ENCODE results near the gene ZNRF4.
"Not testable (repeated sequence)": the region's sequence is repeated elsewhere in the genome, so short reads cannot be mapped to it uniquely, and the experiment has no call there.

ZNRF4 gene

DNA sequence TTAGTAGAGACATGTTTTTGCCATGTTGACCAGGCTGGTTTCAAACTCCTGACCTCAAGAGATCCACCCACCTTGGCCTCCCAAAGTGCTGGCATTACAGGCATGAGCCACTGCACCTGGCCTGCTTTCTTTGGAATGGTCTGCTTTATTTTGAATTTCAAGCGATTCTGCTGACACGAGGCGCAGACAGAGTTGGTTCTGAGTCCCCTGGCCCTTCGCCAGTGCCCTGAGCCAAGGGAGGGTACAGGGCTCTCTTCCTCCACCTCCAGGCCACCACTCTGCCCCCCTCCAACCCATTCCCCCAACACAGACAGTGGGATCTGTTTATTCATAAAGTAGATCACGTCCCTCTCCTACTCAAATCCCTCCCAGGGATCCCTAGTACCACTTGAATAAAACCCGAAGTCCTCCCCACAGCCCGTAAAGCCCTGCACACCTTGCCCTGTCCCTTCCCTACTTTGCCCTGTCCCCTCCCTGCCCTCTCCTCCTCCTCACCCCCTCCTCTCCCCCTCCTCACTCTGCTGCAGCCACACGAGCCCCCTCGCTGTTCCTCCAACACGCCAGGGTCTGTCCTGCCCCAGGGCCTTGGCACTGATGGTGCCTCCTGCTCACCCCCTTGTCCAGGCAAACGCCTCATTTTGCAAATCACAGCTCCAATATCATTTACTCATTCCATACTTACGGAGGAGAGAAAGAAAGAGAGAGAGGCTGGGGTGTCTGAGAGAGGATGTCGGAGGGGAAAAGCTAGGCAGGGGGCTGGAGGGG lies 22.4 kb downstream of the ZNRF4 start:
- no peak for DNase-seq

DNA sequence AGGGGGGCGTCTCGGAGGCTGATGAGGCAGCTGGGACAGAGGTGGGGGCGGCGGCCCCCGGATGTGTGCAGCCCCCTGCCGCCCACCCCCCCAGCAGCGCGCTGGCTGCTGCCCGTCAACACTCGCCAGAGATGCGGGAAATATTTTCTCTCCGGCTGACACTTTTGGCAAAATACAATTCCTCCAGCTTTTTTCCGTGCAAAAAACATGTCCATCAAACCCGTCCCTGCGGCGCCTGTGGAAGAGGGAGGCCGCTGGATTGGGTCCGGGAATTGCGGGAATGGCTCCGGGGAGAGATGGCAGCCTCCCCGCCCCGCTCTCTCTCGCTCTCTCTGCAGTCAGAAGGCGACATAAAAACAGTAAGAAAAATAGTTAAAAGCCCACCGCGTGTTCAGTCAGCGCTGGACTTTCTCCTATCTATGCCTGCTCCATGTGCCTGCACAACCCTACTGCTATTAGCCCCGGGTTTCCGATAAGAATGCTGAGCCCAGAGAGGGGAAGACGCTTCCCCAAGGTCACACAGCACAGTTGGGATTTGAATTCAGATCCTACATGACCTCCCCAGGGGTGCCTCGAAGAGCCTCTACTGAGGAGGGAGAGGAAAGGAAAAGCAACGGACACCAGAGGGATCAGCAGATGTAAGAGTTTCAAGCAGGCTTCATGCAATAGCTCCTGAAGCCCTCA lies 23.2 kb downstream of the ZNRF4 start:
- DNase-seq, result no peak

DNA sequence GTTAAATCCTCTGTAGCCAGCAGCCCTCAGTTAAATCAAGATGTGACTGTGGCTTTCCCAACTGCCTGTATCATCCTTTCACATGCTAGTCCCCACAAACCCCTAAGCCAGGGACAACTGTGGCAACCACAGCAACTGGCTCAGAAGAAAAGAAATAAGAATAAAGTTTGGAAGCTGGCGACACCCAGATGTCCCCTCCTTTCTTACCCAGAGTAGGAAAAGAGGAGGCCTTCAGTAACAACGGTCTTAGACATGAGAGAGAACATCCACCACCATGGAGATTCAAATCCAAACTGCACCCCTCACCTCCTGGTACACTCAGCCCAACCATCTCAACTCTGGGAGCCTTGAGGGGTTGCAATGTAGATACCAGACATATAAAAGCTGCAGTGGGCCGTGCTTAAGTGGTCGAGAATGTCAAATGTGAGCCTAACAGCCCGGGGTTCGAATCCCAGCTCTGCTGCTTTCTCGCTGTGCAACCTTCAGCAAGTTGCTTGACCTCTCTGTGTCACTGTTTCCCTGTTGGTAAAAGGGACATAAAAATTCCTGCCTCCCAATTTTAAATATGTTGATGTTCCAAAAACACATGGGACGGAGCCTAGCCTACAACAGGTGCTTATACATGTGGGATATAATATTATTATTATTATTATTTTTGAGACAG lies 23.8 kb downstream of the ZNRF4 start:
- no peak for DNase-seq

DNA sequence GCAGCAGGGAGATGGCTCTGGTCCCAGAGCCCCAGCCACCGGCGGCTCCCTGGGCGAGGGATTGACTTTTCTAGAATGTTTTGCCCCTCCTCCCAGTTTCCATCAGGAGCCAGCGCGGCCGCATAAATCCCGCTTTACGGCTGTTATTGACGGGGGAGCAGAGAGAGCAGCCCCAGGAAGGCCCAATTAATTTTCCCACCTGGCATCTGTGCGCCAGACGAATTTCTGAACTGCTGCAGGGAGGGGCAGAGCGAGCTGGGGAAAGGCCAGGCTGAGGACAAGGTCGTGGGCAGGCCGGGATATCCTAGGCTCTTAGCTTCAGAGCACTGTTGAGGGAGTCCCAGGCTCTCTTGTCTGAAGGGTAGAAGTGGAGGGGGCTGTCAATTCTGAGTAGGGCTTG lies 24.7 kb downstream of the ZNRF4 start:
- DNase-seq, result no peak

DNA sequence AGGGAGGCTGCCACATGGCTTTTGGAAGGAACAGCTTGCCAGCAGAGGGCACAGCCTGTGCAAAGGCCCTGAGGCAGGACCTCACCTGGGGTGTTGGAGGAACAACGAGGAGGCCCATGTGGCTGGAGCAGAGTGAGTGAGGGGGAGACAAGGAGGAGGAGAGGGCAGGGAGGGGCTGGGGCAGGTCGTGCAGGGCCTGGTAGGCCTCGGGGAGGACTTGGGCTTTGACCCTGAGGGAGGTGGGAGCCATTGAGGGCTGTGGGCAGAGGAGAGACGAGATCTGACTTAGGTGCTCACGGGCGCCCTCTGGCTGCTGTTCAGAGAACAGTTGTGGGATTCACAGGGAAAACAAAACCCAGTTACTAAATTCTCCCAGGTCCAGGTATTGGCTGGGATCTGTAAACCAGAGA lies 25.2 kb downstream of the ZNRF4 start:
- DNase-seq, result peak; percentile 35

DNA sequence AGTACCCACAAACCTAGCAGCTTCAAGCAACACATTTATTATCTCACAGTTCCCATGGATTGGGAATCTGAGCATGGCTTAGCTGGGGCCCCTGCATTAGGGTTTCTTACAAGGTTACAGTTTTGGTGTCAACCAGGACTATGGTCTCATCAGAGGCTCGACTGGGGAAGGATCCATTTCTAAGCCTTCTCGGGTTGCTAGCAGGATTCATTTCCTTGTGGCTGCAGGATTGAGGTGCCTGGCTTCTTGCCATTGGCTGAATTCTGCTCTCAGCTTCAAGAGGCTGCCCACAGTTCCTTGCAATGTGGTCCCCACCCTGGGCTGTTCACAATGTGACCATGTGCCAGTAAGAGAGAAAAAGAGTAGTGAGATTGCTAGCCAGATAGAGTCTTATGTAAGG lies 26.7 kb downstream of the ZNRF4 start:
- DNase-seq, result no peak

DNA sequence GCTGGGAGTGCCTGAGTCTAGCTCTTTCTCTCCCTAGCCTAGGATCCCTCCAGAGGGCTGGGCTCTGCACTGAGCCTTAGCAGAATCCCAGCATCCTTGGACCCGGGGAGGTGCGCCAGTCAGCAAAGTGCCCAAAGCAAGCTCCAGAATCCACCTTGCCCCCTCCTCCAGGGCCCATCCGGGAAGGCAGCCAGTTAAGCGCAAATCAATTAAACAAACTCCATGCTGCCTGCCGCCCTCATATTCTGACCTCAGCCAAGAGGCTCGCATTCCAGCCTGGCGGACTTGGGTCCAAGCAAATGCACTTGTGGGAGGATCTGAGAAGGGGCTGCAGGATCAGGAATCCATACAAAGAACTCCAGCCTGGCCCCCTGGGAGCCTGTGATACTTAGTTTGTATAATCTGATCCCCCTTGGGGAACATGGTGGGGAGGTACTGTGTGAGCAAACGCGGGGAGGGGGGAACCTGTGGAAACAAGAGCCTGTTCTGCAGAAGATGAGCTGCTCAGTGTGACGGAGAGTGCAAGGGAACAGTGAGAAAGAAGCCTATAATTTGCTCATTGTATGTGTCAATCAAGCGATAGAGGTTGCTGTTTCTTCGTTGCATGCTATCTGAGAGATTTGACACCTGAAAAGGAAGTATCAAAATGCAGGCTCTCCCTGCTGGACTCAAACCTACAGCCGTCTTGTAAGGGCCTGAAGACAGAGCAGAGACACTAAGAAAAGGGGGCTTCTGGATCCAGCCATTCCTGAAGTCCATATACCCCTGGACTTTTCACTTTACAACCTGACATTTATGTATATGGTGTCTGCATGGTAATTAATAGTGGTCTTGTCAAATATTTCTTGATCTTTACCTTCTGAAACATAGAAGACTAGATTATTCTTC lies 29.4 kb downstream of the ZNRF4 start:
- no peak for DNase-seq

DNA sequence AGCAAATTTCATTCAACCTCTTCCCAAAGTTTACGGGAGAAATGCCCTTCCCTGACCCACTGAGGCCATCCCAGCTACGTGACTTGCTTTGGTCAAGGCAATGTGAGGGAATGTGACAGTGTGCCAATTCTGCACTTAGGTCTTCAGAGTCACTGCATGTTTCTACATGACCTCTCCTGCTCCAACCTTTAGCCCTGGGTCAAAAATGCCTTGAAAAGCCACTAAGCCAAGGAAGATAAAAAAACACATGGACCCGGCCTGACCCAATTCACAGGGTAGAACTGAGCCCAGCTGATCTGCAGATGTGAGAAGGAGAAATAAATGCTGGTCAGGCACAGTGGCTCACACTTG lies 30.0 kb downstream of the ZNRF4 start:
- no peak for DNase-seq

DNA sequence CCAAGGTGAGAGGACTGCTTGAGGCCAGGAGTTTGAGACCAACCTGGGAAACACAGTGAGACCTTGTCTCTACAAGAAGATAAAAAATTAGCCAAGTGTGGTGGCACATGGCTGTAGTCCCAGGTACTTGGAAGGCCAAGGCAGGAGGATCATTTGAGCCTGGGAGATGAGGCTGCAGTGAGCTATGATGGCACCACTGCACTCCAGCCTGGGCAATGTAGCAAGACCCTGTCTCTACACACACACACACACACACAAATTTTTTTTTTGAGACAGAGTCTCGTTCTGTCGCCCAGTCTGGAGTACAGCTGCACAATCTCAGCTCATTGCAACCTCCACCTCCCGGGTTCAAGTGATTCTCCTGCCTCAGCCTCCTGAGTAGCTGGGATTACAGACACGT lies 30.4 kb downstream of the ZNRF4 start:
- DNase-seq, result not testable (repeated sequence)

DNA sequence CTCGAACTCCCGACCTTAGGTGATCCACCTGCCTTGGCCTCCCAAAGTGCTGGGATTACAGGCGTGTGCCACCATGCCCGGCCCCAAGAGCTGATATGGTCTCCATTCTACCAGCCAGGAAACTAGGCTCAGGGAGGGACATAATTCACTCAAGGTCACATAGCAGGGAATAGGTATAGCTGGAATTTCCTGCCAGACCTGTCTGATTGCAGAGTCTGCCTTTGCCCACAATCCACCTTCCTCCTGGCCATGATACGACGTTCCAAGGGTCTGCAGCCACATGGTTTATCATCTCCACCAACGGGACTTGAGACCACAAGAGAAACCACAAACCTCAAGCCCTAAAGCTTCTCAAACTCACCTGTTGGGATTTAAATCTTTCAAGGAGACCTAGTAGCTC lies 32.0 kb downstream of the ZNRF4 start:
- DNase-seq, result no peak

DNA sequence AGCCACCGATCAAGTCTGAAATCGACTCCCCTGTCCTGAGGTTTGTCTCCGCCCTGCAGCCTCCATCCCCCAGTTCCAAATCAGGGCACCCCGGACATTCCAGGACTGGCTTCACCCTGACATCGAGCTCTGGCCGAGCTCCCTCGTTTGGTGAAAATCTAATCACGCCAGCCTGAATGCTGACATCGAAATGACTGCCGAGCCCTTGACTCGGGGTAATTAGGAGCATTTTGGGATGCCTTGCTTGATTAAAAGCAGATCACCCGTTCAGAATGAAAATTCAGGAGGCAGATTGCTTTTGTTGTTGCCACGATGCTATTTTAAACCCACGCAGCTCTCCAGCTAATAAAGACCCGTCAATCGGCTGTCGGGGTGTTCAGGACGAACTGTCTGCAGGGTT lies 34.3 kb downstream of the ZNRF4 start:
- DNase-seq, result no peak

DNA sequence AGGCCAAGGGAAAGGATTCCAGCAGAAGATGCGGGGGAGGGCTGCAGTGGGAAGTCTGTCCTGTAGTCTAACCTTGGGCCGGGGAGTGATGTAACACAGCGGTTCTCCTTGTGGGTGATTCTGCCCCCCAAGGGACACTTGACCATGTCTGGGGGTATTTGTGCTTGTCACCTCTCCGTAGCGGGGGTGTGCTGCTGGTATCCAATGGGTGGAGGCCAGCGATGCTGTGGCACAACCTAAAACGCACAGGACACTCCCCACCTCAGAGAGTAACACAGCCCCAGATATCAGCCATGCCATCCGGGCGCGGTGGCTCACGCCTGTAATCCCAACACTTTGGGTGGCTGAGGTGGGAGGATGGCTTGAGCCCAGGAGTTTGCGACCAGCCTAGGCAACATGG lies 36.3 kb downstream of the ZNRF4 start:
- DNase-seq, result no peak

DNA sequence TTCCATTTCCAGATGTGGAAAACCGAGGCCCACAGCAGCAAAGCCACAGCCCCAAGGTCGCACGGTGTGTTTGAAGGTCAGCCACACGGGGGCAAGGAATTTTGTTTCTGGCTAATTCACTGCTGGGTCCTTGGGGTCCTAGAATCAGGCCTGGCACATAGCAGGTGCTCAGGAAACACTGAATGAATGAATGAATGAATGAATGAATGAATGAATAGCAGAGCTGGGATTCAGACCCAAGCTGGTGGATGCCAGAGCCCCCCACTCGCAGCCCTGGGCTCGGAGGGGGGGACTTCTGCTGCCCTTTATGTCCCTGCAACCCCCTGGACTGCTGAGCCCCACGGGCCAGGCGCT lies 37.0 kb downstream of the ZNRF4 start:
- DNase-seq, result no peak

DNA sequence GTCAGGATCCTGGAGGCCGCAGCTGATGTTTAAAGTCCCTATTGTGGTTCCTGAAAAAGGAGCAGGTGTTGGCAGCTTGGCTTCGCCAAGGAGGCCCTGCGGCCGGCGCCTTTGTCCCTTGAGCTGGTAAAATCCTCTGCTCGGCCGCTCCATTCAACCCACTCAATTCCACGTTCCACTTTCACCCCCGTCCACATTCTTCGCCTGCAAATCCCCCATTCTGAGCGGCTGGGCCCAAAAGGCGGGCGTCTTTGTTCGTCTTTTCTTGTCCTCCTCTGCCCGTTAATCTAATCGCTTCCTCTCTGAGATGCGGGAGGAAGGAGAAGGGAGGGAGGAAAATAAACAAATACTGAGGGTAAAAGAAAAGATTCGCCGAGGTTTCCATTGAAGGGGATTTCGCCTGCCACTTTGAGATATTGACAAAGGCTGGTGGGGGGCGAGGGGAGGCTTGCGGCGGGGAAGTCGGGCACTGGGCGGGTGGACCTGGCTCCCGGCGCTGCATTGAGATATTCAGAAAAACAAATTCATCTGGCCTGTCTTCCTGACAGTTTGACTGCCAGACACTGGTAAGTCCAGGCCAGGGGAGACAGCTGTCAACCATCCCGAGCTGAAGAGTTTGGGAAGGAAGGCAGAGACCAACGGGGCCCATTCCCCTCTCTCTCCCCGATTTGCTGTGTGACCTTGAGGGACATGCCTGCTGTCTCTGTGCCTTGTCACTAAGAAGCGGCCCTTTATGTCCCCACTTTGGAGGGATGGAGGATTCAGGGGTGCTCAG lies 37.6 kb downstream of the ZNRF4 start:
- DNase-seq, result no peak

DNA sequence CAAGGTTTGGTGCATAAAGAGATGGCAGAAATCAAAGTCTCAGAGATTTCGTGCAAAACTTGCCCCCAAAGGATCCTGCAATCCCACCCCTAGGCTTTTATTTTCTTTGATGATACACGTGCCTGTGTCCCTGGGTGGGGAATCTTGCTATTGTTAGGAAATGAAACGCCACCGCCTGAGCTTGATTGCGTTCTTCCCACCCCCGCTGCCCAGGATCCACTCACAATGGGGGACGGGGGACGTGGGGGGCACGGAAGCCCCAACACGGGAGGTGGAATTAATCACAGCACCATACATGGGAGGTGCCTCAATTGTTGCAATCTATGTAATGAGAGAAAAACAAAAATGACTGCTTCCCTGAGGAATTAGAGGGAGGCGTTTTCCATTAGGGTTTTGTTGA lies 39.6 kb downstream of the ZNRF4 start:
- no peak for DNase-seq

DNA sequence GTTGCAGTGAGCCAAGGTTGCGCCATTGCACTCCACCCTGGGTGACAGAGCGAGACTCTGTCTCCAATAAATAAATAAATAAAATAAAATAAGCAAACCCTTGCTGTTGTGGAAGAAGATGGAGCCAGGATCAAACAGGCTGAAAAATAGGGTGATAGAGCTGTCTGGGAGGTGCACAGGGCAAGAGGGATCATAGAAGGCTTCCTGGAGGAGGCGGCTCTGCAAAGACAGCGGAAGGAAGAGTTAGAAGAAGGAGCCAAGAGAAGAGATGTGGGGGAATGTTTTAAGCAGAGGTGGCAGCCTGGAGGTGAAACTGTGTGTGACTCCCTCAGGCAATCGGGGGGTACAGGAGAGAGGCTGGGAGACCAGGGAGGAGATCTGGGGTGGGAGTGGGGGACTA lies 40.6 kb downstream of the ZNRF4 start:
- DNase-seq, result no peak

DNA sequence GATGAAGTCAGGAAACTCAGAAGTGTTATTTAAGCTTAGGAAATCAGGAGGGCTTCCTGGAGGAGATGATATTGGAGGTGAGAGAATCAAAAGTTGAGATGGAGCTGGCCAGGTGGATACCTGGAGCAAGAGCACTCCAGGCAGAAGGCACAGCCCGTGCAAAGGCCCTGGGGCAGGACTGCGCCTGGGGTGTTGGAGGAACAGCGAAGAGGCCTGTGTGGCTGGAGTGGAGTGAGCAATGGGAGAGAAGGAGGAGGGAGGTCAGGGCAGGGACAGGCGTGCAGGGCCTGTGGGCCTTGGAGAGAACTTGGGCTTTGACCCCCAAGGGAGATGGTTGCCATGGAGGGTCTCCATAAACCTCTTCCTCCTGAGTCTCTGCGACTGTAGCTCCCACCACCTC lies 42.1 kb downstream of the ZNRF4 start:
- no peak for DNase-seq

DNA sequence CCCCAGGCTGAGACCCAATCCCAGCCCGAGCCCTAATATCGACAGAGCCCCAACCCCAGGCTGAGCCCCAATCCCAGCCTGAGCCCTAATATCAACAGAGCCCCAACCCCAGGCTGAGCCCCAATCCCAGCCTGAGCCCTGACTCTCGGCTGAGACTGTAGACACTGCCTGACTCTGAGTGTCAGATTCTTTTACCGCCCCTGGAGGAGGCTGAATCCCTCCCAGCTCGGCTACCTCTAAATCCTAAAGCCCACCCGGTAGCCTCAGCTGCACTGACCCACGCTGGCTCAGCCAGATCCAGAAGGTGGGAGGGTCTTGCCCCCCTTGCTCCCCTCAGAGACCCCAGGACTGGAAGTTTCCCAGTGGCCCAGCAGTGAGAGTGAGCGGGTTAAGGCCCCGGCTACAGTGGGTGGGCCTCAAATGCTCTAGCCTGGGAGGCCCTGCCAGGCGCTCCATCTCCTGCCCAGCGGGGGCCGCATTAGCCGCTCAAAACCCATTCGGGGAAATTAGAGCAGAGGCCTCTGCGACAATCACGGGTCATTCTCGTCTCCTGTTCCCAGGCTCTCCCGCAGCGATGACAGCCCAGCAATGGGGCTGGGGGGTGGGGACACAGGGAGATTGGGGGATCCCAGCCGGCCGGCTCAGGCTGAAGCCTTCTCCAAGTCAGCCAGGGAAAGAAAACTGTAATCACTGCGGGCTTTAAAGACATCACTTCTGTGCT lies 43.8 kb downstream of the ZNRF4 start:
- no peak for DNase-seq

DNA sequence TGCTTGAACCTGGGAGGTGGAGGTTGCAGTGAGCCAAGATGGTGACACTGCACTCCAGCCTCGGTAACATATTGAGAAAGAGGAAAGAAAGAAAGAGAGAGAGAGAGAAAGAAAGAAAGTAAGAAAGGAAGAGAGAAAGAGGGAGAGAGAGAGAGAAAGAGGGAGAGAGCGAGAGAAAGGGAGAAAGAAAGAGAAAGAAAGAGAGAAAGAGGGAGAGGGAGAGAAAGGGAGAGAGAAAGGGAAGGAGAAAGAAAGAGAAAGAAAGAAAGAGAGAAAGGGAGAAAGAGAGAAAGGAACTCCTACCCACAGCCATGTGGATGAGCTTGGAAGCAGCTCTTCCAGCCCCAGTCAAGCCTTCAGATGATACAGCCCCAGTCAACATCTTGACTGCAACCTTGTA lies 46.7 kb downstream of the ZNRF4 start:
- DNase-seq, result no peak

DNA sequence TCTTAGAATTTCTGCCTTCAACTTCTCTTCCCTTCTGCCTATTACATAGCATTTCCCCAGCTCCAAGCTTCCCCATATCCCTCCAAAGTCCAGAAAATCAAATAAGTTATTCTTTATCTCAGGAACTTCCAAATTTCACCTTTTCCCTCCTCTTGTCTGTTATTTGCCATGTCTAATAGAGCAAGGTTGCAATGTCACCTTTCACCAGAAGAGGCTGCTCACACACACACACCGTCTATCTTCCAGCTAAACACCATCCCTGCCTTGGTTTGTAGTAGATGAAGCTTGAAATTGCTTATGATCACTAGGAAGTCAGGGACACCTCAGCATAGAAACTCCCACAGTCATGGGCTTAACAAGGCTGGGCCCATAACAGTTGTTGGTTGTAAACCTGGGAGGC lies 48.4 kb downstream of the ZNRF4 start:
- no peak for DNase-seq

DNA sequence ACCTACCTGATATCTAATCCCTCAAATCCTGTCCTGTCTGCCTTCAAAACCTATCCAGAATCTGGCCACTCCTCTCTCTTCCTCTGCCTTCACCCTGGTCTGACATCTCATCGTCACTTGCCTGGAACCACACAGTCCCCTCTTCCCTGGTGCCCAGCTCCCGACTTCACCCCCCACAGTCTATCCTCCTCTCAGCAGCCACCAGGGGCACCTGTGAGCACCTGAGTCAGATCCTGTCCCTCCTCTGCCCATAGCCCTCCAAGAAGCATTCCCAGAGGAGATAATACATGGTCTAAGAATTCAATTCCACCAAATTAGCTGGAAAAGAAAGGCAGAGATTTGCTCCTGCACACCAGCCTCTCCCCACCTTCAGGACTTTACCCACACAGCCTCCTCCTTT lies 48.9 kb downstream of the ZNRF4 start:
- DNase-seq, result no peak
